Measurements from ENCODE around the gene CDH10.

Gene CDH10

GRCh38 chr5:24598956-24599355 lies 45.8 kb downstream of the CDH10 start:
- no peak for DNase-seq (ENCODE audit: low read depth)

- no peak for DNase-seq (ENCODE audit: low read depth)
Observed at GRCh38 chr5:24595329-24595728, 49.4 kb downstream of the CDH10 start.

DNA sequence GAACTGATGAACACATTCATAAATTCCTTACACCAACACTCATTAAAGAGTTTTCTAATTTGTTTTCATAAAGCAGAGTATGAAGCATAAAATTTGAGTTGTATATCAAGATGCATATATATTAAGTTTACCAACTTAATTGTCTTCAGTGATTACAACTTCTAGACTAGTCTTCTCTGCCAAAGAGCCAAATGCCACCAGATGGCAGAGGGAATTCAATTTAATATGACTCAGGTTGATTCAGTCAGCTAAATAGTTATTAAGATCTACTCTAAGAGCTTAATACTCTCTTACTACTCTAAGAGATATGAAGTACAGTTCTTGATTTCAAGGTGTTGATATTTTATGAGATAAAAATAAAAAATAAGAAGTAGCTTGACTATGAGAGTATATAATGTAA lies 53.4 kb downstream of the CDH10 start:
- DNase-seq (ENCODE audit: low read depth): no peak

GRCh38 chr5:24589566-24589965 lies 55.2 kb downstream of the CDH10 start:
- DNase-seq (ENCODE audit: low read depth): no peak

DNA sequence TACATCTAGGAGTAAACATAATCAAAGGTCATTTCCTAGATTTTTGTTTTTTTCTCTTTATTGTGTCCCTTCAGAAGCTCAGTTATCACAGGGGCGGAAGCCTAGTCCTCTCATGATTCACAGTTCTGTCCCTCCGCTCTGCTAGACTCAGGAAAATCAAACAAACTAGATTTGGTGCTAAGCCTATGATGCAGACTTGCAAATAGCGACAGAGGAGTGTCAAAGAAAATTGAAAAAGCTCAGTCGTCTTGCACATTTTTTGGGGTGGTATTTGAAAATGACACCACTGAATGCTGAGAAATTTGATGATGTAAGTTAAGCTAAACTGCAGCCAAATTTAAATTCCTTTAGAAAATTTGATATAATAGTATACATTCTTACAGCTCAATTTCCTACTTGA lies 59.0 kb downstream of the CDH10 start:
- DNase-seq (ENCODE audit: low read depth): no peak

- no peak for DNase-seq (ENCODE audit: low read depth)
Observed at GRCh38 chr5:24571302-24571701, 73.5 kb downstream of the CDH10 start.

DNA sequence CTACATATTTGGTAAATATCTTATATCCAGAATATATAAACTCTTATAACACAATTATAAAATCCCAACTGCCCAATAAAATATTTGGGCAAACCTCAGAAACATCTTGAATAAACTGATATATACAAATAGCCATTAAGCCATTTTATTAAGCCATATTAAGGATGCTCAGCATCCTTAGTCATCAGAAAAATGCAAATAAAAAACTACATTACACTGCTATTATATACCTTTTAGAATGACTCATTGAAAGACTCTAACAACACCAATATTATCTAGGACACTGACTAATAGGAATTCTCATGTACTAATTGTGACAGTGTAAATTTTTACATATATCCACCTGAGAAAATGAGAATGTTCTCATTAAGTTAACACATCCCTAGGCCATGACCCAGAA lies 77.8 kb downstream of the CDH10 start:
- no peak for DNase-seq (ENCODE audit: low read depth)

DNA sequence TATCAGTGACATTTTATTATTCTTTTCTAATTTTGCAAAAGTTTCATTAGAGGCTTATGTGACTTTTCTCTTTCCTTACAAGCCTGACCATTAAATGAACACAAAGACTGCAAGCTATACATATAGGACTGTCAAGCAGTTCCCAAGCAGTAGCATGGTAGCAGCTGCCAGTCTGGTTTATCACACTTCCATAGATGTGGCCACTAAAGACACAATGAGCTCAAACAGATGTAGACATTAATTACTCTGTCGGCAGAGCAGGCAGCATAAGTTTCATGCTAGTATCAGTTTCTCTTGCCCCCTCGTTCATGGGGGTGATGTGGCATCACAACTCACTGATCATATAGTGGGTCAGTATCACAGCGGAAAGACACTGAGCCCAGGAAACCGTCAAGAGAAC lies 89.5 kb downstream of the CDH10 start:
- no peak for DNase-seq (ENCODE audit: low read depth)

- no peak for DNase-seq (ENCODE audit: low read depth)
Observed at GRCh38 chr5:24547132-24547531, 97.6 kb downstream of the CDH10 start.

DNA sequence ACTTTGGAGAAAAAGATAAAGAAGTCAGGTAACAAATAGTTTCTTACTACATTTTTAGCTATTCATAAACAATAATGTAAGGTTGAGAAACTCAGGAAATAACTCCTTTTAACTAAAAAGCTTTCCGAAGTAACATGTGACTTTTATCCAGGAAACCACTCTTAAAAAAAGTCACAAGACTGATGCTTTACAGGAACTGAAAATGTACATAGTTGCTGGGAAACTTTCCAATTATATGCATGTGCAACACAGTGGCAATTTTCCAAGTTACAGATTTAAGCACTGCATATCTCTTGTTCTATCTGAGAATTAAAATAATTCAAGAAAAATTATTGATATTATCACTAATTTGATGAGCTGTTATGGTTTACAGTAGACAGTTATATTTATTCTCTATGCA lies 105.2 kb downstream of the CDH10 start:
- DNase-seq (ENCODE audit: low read depth): no peak

- no peak for DNase-seq (ENCODE audit: low read depth)
Observed at GRCh38 chr5:24538346-24538745, 106.4 kb downstream of the CDH10 start.

GRCh38 chr5:24535646-24536045 lies 109.1 kb downstream of the CDH10 start:
- DNase-seq (ENCODE audit: low read depth): no peak

- no peak for DNase-seq (ENCODE audit: low read depth)
Observed at GRCh38 chr5:24530906-24531305, 113.9 kb downstream of the CDH10 start.

DNA sequence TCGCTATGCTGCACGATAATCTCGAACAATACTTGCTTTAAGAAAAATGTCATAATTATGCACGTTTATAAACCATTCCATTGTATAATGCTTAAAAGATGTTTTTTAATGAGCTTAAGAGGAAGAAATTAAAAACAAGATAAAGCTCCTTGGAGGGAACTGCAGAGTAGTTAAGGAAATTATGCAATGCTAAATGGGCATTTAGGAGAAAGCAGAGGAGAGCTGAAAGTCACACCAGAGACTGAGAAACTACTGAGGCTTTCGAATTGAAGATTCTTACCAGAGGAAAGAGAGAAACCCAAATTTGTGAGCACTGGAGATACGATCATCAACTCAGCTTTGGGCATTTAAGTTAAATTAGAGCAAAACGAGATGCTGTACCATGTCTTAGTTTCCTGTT lies 119.4 kb downstream of the CDH10 start:
- DNase-seq (ENCODE audit: low read depth): no peak

DNA sequence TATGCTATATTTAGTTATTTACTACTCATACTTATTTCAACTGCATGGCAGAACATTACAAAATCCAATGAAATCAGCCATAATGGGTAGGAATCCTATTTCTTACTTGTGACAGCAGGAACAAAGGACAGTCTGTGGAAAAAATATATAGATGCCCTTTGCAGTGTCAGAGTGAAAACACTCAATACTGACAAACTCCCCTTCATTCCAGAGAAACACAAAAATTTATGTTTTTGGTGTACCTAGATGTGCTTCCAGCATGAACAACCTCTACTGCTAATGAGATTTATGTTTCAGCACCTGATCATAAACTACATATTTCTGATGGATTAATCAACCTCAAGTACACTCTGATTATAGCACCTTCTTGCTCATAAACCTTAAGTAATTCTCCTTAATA lies 132.4 kb downstream of the CDH10 start:
- no peak for DNase-seq (ENCODE audit: low read depth)

- DNase-seq (ENCODE audit: low read depth): no peak
Observed at GRCh38 chr5:24510523-24510988, 134.2 kb downstream of the CDH10 start.

DNA sequence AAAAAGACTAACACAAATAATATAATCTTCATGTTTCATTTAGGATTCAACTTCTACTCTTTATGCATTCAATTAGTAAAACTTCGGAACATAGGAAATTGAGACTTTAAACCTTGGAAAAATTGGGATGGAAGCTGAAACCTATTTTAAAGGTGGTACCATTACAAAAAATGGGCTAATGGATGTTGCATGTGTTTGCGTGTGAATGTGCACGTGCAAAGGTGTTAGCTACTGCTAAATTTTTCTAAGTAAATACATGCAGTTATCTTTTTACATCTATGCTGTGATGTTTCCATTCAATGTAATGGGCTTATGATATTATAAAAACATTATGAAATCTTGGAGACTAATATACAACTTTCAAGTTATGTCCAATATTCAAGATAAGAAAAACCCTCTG lies 134.8 kb downstream of the CDH10 start:
- DNase-seq (ENCODE audit: low read depth): no peak

- DNase-seq (ENCODE audit: low read depth): no peak
Observed at GRCh38 chr5:24505258-24505657, 139.5 kb downstream of the CDH10 start.

DNA sequence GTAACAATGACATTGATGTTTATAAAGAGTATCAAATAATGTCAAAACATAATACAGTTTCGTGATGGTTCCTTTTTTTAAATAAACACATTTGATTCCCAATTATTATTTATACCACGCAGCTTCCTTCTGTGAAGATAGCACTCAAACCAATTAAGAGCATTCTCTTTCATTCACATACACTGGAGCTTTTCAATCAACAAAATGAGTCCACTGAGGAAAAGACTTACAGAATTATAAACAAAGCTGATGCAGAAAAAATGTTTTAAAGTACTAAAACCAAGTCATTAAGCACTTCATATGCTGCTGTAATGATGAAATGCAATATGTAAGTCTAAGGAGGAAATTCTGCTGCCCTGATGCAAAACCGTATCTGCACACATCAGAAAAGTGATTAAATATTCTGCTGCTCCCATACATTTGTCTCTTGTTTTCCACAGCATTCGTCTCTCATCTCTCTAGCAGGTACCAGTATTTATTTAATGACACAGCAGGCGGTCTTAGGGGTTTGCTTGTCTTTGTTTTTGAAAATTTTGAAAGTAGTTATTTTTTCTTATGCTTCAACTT lies 147.1 kb downstream of the CDH10 start:
- no peak for DNase-seq (ENCODE audit: low read depth)

DNA sequence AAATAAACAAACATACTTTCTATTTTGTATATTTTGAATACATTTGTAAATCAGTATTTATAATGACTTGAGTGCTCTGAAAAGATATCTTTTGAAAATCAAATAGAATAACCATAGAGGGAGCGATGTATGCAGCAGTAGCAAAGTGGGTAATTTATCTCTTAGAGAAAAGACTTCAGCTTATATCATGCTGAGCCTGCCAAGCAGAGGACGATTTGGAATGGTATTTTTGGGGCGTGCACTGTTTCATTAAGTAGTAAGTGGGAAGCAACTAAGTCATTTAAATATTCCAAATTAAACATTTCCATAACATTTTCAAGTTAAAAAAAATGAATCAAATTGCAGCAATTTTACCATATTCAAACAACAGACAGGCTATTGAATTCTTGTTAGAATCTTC lies 147.6 kb downstream of the CDH10 start:
- DNase-seq (ENCODE audit: low read depth): no peak

GRCh38 chr5:24496268-24496667 lies 148.5 kb downstream of the CDH10 start:
- no peak for DNase-seq (ENCODE audit: low read depth)

- DNase-seq (ENCODE audit: low read depth): no peak
Observed at GRCh38 chr5:24492229-24492628, 152.5 kb downstream of the CDH10 start.

DNA sequence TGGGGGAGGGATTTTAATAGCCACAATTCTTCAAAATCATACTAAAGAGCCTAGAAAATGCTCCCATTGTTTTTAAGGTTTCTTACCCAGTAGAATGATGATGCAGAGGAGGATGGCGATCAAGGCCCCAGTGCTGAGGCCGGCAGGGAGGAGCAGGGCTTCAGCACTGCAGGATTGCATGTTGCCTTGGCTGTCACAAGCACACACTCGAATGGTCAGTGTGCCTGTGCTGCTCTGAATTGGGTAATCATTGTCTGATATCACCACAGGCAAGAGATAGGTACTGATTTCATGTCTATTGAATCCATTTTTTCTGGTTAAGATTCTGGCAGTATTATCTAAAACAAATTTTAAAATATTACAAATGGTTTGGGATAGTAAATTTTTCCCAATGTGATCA lies 153.3 kb downstream of the CDH10 start:
- no peak for DNase-seq (ENCODE audit: low read depth)

- no peak for DNase-seq (ENCODE audit: low read depth)
Observed at GRCh38 chr5:24487368-24488229, 157.2 kb downstream of the CDH10 start.

All from EH (cell line).